Measurements from ENCODE around the gene SURF2. TPM values are rescaled to one million over a fixed set of nuclear protein-coding genes. Genes with fewer than 3 reads are reported as not detected.

SURF2 gene
- total and polyA plus RNA-seq, 2 experiments from 2014 or later = 6.3 to 23.4 TPM

DNA sequence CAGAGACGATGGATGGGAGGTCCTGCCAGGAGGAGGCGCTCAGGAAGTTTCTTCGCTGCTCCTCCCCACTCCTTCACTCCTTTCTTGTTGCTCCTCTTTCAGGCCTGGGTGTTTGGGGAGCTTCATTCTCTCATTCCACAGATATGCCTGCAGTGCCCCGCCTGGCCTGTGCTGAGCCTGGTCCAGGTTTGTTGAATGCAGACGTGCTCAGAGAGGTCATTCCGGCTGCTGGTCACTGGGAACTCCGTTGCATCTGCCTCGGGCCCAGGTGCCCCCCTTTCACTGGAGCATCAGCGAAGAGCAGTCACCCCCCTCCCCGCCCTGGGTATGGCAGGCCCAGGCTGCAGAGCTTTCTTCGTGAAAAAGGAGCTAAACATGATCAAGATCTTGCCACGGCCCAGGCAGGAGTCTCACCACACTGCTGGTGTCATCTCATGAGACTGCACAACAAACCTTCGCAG lies 35.9 kb upstream of the SURF2 start:
- H3K79me2 ChIP-seq (ENCODE audit: insufficient read depth) = no peaks in the 10 kb centered on the region
- no peaks in the 10 kb centered on the region for H4K20me1 ChIP-seq (ENCODE audit: insufficient read depth)
- H3K9me3 ChIP-seq (ENCODE audit: low read depth) = no peaks in the 10 kb centered on the region
- H3K27ac ChIP-seq = no peak overlapping the region
- WGBS, 2 experiments (ENCODE audit: low coverage in 1 of 2, low lambda C conversion rate in 2 of 2, missing lambda C conversion rate in 2 of 2) = 51 to 61% methylated on average over 12 of the region's 13 CpGs
- no peak overlapping the region for H2AFZ ChIP-seq
- TF ChIP-seq EZH2 (IDR thresholded peaks at IDR 0.05; ENCODE audit: insufficient read depth, poor library complexity, severe bottlenecking) (no peak), EZH2phosphoT487 (IDR thresholded peaks at IDR 0.05; ENCODE audit: insufficient read depth, low read depth) (no peak)
- in situ Hi-C loops (cut with MboI) = no loop called here
- no peak overlapping the region for H3K9ac ChIP-seq
- H3K36me3 ChIP-seq (ENCODE audit: low read depth) = no peaks in the 10 kb centered on the region
- no peak for DNase-seq
- H3K9me2 ChIP-seq (ENCODE audit: insufficient read depth) = no peaks in the 10 kb centered on the region
- no peak overlapping the region for H3K4me2 ChIP-seq (ENCODE audit: unreplicated experiment)
- no peak overlapping the region for H3K4me3 ChIP-seq
- H3K4me1 ChIP-seq (ENCODE audit: insufficient read depth) = no peaks in the 10 kb centered on the region
- H3F3A ChIP-seq (ENCODE audit: insufficient read depth) = no peaks in the 10 kb centered on the region
- no peaks in the 10 kb centered on the region; the same call in 1 of the 2 replicates for H3K27me3 ChIP-seq (replicated peaks; ENCODE audit: insufficient read depth)

DNA sequence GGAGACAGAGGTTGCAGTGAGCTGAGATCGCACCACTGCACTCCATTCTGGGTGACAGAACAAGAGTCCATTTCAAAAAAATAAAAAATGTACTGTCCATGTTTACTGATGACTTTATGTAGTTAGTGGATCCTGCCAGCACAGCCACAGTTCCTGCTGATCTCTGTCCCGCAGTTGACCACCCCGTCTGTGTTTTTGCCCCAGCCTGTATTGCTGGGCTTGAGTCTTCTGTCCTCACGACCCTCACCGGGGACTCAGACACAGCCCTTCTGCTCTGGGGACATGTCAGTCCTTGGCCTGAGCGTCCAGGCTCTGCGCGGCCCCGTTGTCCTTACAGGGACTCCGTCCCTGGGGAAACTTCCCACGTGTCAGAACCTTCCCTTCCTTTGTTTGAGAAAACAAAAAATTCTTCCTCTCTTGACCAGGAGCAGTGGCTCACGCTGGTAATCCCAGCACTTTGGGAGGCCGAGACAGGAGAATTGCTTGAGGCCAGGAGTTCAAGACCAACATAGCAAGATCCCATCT lies 34.9 kb upstream of the SURF2 start:
- H3K27ac ChIP-seq = no peak overlapping the region

DNA sequence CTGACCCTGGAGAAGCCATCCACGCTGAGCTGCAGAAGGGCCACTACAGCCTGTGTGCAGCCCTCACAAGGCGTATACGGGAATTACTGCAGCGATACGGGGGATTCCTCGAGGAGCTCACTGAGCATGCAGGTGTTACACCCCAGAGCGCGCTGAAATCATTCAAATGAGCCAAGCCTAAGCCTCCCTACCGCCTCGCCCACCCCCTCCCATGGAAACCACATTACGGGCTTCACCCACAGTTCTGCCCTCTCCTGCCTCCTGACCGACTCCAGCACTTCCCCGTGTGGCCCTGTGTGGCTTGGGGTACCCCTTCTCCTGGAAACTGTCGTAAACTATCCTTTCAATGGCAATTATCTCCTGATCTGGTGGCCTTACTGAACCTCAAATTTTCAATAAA lies 33.6 kb upstream of the SURF2 start:
- TF ChIP-seq EZH2phosphoT487 (IDR thresholded peaks at IDR 0.05; ENCODE audit: insufficient read depth, low read depth) (no peak), EZH2 (IDR thresholded peaks at IDR 0.05; ENCODE audit: insufficient read depth, poor library complexity, severe bottlenecking) (no peak)
- no peaks in the 10 kb centered on the region for H3K9me2 ChIP-seq (ENCODE audit: insufficient read depth)
- no peak overlapping the region for H3K4me3 ChIP-seq
- no peaks in the 10 kb centered on the region for H3K36me3 ChIP-seq (ENCODE audit: low read depth)
- H3K4me2 ChIP-seq (ENCODE audit: unreplicated experiment) = no peak overlapping the region
- DNase-seq = no peak
- in situ Hi-C loops (cut with MboI) = no loop called here
- no peak overlapping the region for H3K27ac ChIP-seq
- H4K20me1 ChIP-seq (ENCODE audit: insufficient read depth) = no peaks in the 10 kb centered on the region
- no peaks in the 10 kb centered on the region for H3K79me2 ChIP-seq (ENCODE audit: insufficient read depth)
- H3K9ac ChIP-seq = no peak overlapping the region
- H2AFZ ChIP-seq = no peak overlapping the region
- H3F3A ChIP-seq (ENCODE audit: insufficient read depth) = no peaks in the 10 kb centered on the region
- H3K4me1 ChIP-seq (ENCODE audit: insufficient read depth) = no peaks in the 10 kb centered on the region
- H3K27me3 ChIP-seq (replicated peaks; ENCODE audit: insufficient read depth) = no peaks in the 10 kb centered on the region
- 52 to 59% methylated on average over 11 to 14 of the region's 14 CpGs for WGBS, 2 experiments (ENCODE audit: low coverage in 1 of 2, low lambda C conversion rate in 2 of 2, missing lambda C conversion rate in 2 of 2)
- H3K9me3 ChIP-seq (ENCODE audit: low read depth) = no peaks in the 10 kb centered on the region

More for the DNA sequence above, 34.9 kb upstream of the SURF2 start:
- Histone ChIP-seq H2AFZ (no peak overlapping the region), H4K20me1 (ENCODE audit: insufficient read depth) (no peaks in the 10 kb centered on the region), H3K36me3 (ENCODE audit: low read depth) (no peaks in the 10 kb centered on the region), H3K4me3 (no peak overlapping the region), H3K4me1 (ENCODE audit: insufficient read depth) (no peaks in the 10 kb centered on the region), H3K79me2 (ENCODE audit: insufficient read depth) (no peaks in the 10 kb centered on the region), H3K27me3 (replicated peaks; ENCODE audit: insufficient read depth) (no peaks in the 10 kb centered on the region; the same call in 1 of the 2 replicates), H3F3A (ENCODE audit: insufficient read depth) (no peaks in the 10 kb centered on the region), H3K9me2 (ENCODE audit: insufficient read depth) (no peaks in the 10 kb centered on the region), H3K4me2 (ENCODE audit: unreplicated experiment) (no peak overlapping the region), H3K9ac (no peak overlapping the region), H3K9me3 (ENCODE audit: low read depth) (no peaks in the 10 kb centered on the region)
- 77 to 80% methylated on average over 13 of the region's 13 CpGs for WGBS, 2 experiments (ENCODE audit: low coverage in 1 of 2, low lambda C conversion rate in 2 of 2, missing lambda C conversion rate in 2 of 2)
- in situ Hi-C loops (cut with MboI) = no loop called here
- TF ChIP-seq EZH2phosphoT487 (IDR thresholded peaks at IDR 0.05; ENCODE audit: insufficient read depth, low read depth) (no peak), EZH2 (IDR thresholded peaks at IDR 0.05; ENCODE audit: insufficient read depth, poor library complexity, severe bottlenecking) (no peak)
- DNase-seq = no peak

DNA sequence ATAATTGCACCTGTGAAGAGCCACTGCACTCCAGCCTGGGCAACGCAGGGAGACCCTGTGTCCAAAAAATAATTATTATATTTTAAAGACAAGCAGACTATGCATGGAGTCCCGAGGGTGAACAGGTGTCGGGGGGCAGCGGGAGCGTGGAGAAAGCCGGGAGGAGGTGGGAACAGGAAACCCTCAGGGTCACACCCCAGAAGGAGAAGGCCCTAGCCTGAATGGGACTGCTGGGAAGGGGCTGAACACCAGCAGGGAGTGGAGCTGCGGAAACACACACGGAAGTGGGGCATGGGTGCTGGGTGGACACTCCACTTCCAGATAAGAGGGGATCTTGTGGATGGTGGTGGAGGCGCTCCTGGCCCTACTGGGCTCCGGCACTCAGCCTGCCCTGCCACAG lies 33.1 kb upstream of the SURF2 start:
- no peak overlapping the region for H3K9ac ChIP-seq
- DNase-seq = no peak
- H3K36me3 ChIP-seq (ENCODE audit: low read depth) = no peaks in the 10 kb centered on the region
- no peak overlapping the region for H3K27ac ChIP-seq
- in situ Hi-C loops (cut with MboI) = no loop called here
- WGBS, 2 experiments (ENCODE audit: low coverage in 1 of 2, low lambda C conversion rate in 2 of 2, missing lambda C conversion rate in 2 of 2) = 60 to 62% methylated on average over 10 of the region's 10 CpGs
- H3K79me2 ChIP-seq (ENCODE audit: insufficient read depth) = no peaks in the 10 kb centered on the region
- TF ChIP-seq EZH2 (IDR thresholded peaks at IDR 0.05; ENCODE audit: insufficient read depth, poor library complexity, severe bottlenecking) (no peak), EZH2phosphoT487 (IDR thresholded peaks at IDR 0.05; ENCODE audit: insufficient read depth, low read depth) (no peak)
- H2AFZ ChIP-seq = no peak overlapping the region
- H3K4me1 ChIP-seq (ENCODE audit: insufficient read depth) = no peaks in the 10 kb centered on the region
- no peaks in the 10 kb centered on the region for H3K9me2 ChIP-seq (ENCODE audit: insufficient read depth)
- H3K9me3 ChIP-seq (ENCODE audit: low read depth) = no peaks in the 10 kb centered on the region
- H4K20me1 ChIP-seq (ENCODE audit: insufficient read depth) = no peaks in the 10 kb centered on the region
- no peaks in the 10 kb centered on the region for H3F3A ChIP-seq (ENCODE audit: insufficient read depth)
- no peak overlapping the region for H3K4me2 ChIP-seq (ENCODE audit: unreplicated experiment)
- H3K4me3 ChIP-seq = no peak overlapping the region
- no peaks in the 10 kb centered on the region for H3K27me3 ChIP-seq (replicated peaks; ENCODE audit: insufficient read depth)

Measured in GM23248 (cell line).